ENCODE results near the gene RNU4-1.
"Not testable (repeated sequence)": the region's sequence is repeated elsewhere in the genome, so short reads cannot be mapped to it uniquely, and the experiment has no call there.

The RNU4-1 gene

GRCh38 chr12:120257041-120257821 is 35.8 kb downstream of the RNU4-1 start:
- no peak for DNase-seq

- DNase-seq = no peak
Measured at GRCh38 chr12:120254809-120255208, 38.2 kb downstream of the RNU4-1 start.

- DNase-seq = not testable (repeated sequence)
Measured at GRCh38 chr12:120253313-120253712, 39.7 kb downstream of the RNU4-1 start.

GRCh38 chr12:120252071-120252906 is 40.7 kb downstream of the RNU4-1 start:
- no peak for DNase-seq

- DNase-seq = not testable (repeated sequence)
Measured at GRCh38 chr12:120251364-120252070, 41.5 kb downstream of the RNU4-1 start.

- DNase-seq = no peak
Measured at GRCh38 chr12:120249875-120250795, 42.9 kb downstream of the RNU4-1 start.

- DNase-seq = no peak
Measured at GRCh38 chr12:120249266-120249874, 43.7 kb downstream of the RNU4-1 start.

GRCh38 chr12:120247621-120248030 is 45.4 kb downstream of the RNU4-1 start:
- no peak for DNase-seq

GRCh38 chr12:120247183-120247582 is 45.9 kb downstream of the RNU4-1 start:
- DNase-seq = no peak

- not testable (repeated sequence) for DNase-seq
Measured at GRCh38 chr12:120246705-120247104, 46.3 kb downstream of the RNU4-1 start.

Measured in NCI-H1092 (cell line).